PC-3 (cell line): ENCODE measurements around the gene CERS5. TPM values are rescaled to one million over a fixed set of nuclear protein-coding genes. Genes with fewer than 3 reads are reported as not detected.

Source experiments
- ATAC-seq: fragments of 200-7000 bp; cut with Tn5 transposase; 2 replicates; pipeline ENCODE4 v1.9.1; 2020; ENCODE audit warnings: mild to moderate bottlenecking, moderate library complexity
- BruUV-seq: library from RNA; stranded (reverse); fragments of 400-500 nt; replicated peaks from 2 replicates; lab custom pipeline; 2021; lab: Mats Ljungman, UMichigan
- CTCF ChIA-PET: fragments of 300-600 bp; sonication (Branson Sonifier 250); formaldehyde crosslinking; loops from one replicate; lab custom pipeline; 2022; ENCODE audit warnings: antibody characterized with exemption; lab: Charles Lee
- POLR2A ChIA-PET: fragments of 300-600 bp; sonication (Branson Sonifier 250); formaldehyde crosslinking; loops from one replicate; lab custom pipeline; 2022; ENCODE audit warnings: antibody characterized with exemption; ENCODE audit not compliant: unreplicated experiment; lab: Charles Lee
- DNase-seq: peaks from one replicate; pipeline ENCODE4 v3.0.0-alpha.2; 2015
- H2AFZ ChIP-seq: fragments of 300-600 bp; sonication (generic); 2 replicates; pipeline ENCODE4 v1.6.0; 2016; ENCODE audit warnings: antibody characterized with exemption, low read length
- H3F3A ChIP-seq: fragments of 300-600 bp; sonication (generic); one replicate; pipeline ENCODE4 v1.6.0; 2017; ENCODE audit warnings: antibody characterized with exemption, low read length, control low read depth, mild to moderate bottlenecking; ENCODE audit not compliant: unreplicated experiment
- H3K27ac ChIP-seq: fragments of 300-600 bp; sonication (generic); 2 replicates; pipeline ENCODE4 v1.5.1; 2016; ENCODE audit warnings: mild to moderate bottlenecking, low read length
- H3K27me3 ChIP-seq: fragments of 300-600 bp; sonication (generic); 2 replicates; pipeline ENCODE4 v1.6.1; 2016; ENCODE audit warnings: low read length, mixed read lengths
- H3K36me3 ChIP-seq: fragments of 300-600 bp; sonication (generic); 2 replicates; pipeline ENCODE4 v1.6.1; 2016; ENCODE audit warnings: low read depth, mixed run types, low read length, mixed read lengths
- H3K4me1 ChIP-seq: fragments of 300-600 bp; sonication (generic); 2 replicates; pipeline ENCODE4 v1.5.1; 2016; ENCODE audit warnings: low read length; ENCODE audit not compliant: insufficient read depth
- H3K4me2 ChIP-seq: fragments of 300-600 bp; sonication (generic); 2 replicates; pipeline ENCODE4 v1.6.0; 2016; ENCODE audit warnings: low read length
- H3K4me3 ChIP-seq: fragments of 300-600 bp; sonication (generic); 2 replicates; pipeline ENCODE4 v1.5.1; 2016; ENCODE audit warnings: mild to moderate bottlenecking, low read length, mixed read lengths
- H3K79me2 ChIP-seq: fragments of 300-600 bp; sonication (generic); 2 replicates; pipeline ENCODE4 v1.6.1; 2017; ENCODE audit warnings: low read length, mixed read lengths
- H3K9ac ChIP-seq: fragments of 300-600 bp; sonication (generic); 2 replicates; pipeline ENCODE4 v1.6.0; 2016; ENCODE audit warnings: mild to moderate bottlenecking, low read length
- H3K9me2 ChIP-seq: fragments of 300-600 bp; sonication (generic); replicated peaks from 2 replicates; pipeline ENCODE4 v1.6.1; 2016; ENCODE audit warnings: mixed run types, low read length, mixed read lengths
- H3K9me3 ChIP-seq: fragments of 300-600 bp; sonication (generic); 2 replicates; pipeline ENCODE4 v1.6.1; 2016; ENCODE audit warnings: low read length, mixed read lengths
- H4K20me1 ChIP-seq: fragments of 300-600 bp; sonication (generic); 2 replicates; pipeline ENCODE4 v1.6.1; 2016; ENCODE audit warnings: low read length, mixed read lengths
- CTCF ChIP-seq: fragments of 300-600 bp; sonication (generic); conservative IDR thresholded peaks from 2 replicates; pipeline ENCODE4 v1.5.1; 2017; ENCODE audit warnings: antibody characterized with exemption, low read depth, mild to moderate bottlenecking, low read length
- EZH2 ChIP-seq: fragments of 300-600 bp; sonication (generic); IDR thresholded peaks from one replicate; pipeline ENCODE4 v1.6.1; 2017; ENCODE audit warnings: antibody characterized with exemption, mild to moderate bottlenecking, low read length; ENCODE audit not compliant: unreplicated experiment
- EZH2phosphoT487 ChIP-seq: fragments of 300-600 bp; sonication (generic); IDR thresholded peaks from 2 replicates; pipeline ENCODE4 v1.6.1; 2018; ENCODE audit warnings: mild to moderate bottlenecking, antibody characterized with exemption, low read length, borderline replicate concordance
- intact Hi-C: fragments of 100-400 bp; cut with micrococcal nuclease; formaldehyde crosslinking; loops from 2 replicates; pipeline ENCODE4 v1.9.0; 2023
- total RNA-seq: library from RNA; depleted of rRNA; stranded (reverse); fragments of >200 nt; gene quantifications from 2 replicates; pipeline ENCODE4 v1.2.3, GENCODE V29; 2014

Gene CERS5
- total RNA-seq, 1 experiment from 2014 or later = 24.9 TPM

DNA sequence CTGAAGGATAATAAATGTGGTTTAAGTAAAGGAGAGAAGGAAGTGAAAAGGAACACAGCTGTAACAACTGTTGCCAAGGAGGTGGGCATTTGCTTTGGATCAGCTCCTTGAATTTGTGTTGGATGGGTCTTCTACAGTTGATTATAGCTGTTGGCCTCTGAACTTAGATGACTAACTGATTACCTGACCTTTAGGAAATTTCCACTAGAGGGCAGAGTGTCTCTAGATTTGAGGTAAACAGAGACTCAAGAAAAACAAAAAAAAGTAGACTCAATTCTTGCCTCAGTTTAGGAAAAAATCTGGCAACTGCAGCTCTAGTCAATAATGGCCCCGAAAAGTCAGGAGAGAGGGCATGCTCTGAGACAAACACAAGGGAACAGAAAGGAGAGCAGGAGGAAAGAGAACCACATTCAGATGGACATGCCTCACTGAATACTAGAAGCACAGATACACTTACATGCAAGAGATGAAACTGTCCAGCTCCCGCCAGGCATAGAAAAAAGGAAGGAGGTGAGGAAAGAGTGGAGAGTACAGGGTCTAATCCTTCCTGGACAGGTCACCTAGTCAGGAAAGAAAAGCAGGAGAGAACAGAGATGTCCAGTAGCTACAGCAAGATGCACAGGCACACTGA lies 34.5 kb downstream of the CERS5 start:
- ChIA-PET POLR2A (interaction anchor here (0.7 kb wide), 1 partner anchor 121 kb away, joined by 3 read pairs; no protein-coding TSS in a partner anchor), CTCF (interaction anchor here (0.6 to 0.9 kb wide), 5 partner anchors 18 to 197 kb away, joined by 3 to 5 read pairs (median 4); partner anchors contain the start of gene CERS5)
- no peaks in the 10 kb centered on the region for H3K9me2 ChIP-seq
- intact Hi-C loops = loop anchor here (1.0 kb wide), 1 partner anchor 43 kb away; no protein-coding TSS in a partner anchor
- H3K27me3 ChIP-seq = no peaks in the 10 kb centered on the region
- H2AFZ ChIP-seq = no peak overlapping the region
- no peak overlapping the region for H3K4me3 ChIP-seq
- H4K20me1 ChIP-seq = no peaks in the 10 kb centered on the region
- H3K4me2 ChIP-seq = no peak overlapping the region
- no peaks in the 10 kb centered on the region for H3K9me3 ChIP-seq
- no peaks in the 10 kb centered on the region for H3F3A ChIP-seq
- no peak overlapping the region for H3K9ac ChIP-seq
- TF ChIP-seq EZH2 (no peak), CTCF (peak; percentile 84)
- peaks cover 27% of the 10 kb centered on the region; the same call in 1 of the 2 replicates for H3K36me3 ChIP-seq
- peak; percentile 61 for ATAC-seq
- H3K4me1 ChIP-seq = no peaks in the 10 kb centered on the region
- H3K27ac ChIP-seq = no peak overlapping the region
- BruUV-seq = no TSS peak
- H3K79me2 ChIP-seq = no peaks in the 10 kb centered on the region
- DNase-seq = peak; percentile 69

GRCh38 chr12:50129290-50129689 lies 37.9 kb downstream of the CERS5 start:
- POLR2A ChIA-PET = no interaction called here
- H4K20me1 ChIP-seq = no peaks in the 10 kb centered on the region
- no peak for TF ChIP-seq CTCF
- TF ChIP-seq EZH2phosphoT487 = no peak
- TF ChIP-seq EZH2 = no peak
- H3K79me2 ChIP-seq = no peaks in the 10 kb centered on the region
- H3K9me3 ChIP-seq = no peaks in the 10 kb centered on the region
- no peak overlapping the region for H3K9ac ChIP-seq
- BruUV-seq = no TSS peak
- no peak overlapping the region for H3K4me3 ChIP-seq
- no peak overlapping the region for H3K4me2 ChIP-seq
- H3K27ac ChIP-seq = no peak overlapping the region
- H3K4me1 ChIP-seq = no peaks in the 10 kb centered on the region
- no peak overlapping the region for H2AFZ ChIP-seq
- H3K27me3 ChIP-seq = no peaks in the 10 kb centered on the region
- DNase-seq (peak; percentile 23), ATAC-seq (no peak)
- CTCF ChIA-PET = interaction anchor here (0.7 kb wide), 1 partner anchor 38 kb away, joined by 3 read pairs; the partner anchor contains the start of gene CERS5
- no peaks in the 10 kb centered on the region for H3F3A ChIP-seq
- intact Hi-C loops = loop anchor here (5.0 kb wide), 1 partner anchor 52 kb away; no protein-coding TSS in a partner anchor
- no peaks in the 10 kb centered on the region for H3K9me2 ChIP-seq
- peaks cover 26% of the 10 kb centered on the region; the same call in 1 of the 2 replicates for H3K36me3 ChIP-seq

- H3F3A ChIP-seq = no peaks in the 10 kb centered on the region
- no peaks in the 10 kb centered on the region for H3K79me2 ChIP-seq
- no peaks in the 10 kb centered on the region for H3K9me2 ChIP-seq
- DNase-seq (no peak), ATAC-seq (no peak)
- intact Hi-C loops = loop anchor here (5.0 kb wide), 1 partner anchor 50 kb away; no protein-coding TSS in a partner anchor
- H3K4me2 ChIP-seq = no peak overlapping the region
- no peaks in the 10 kb centered on the region for H4K20me1 ChIP-seq
- H3K9ac ChIP-seq = no peak overlapping the region
- H2AFZ ChIP-seq = no peak overlapping the region
- H3K36me3 ChIP-seq = peaks cover 23% of the 10 kb centered on the region; the same call in 1 of the 2 replicates
- POLR2A ChIA-PET = interaction anchor here (0.5 kb wide), 1 partner anchor 37 kb away, joined by 5 read pairs; no protein-coding TSS in a partner anchor
- TF ChIP-seq EZH2phosphoT487 (no peak), EZH2 (no peak), CTCF (no peak)
- no peak overlapping the region for H3K27ac ChIP-seq
- no peak overlapping the region for H3K4me3 ChIP-seq
- H3K4me1 ChIP-seq = no peaks in the 10 kb centered on the region
- CTCF ChIA-PET = no interaction called here
- no TSS peak for BruUV-seq
- H3K27me3 ChIP-seq = no peaks in the 10 kb centered on the region
- no peaks in the 10 kb centered on the region for H3K9me3 ChIP-seq
Observed at GRCh38 chr12:50127546-50127945, 39.6 kb downstream of the CERS5 start.
